ENCODE results near the gene RPS2. TPM values are rescaled to one million over a fixed set of nuclear protein-coding genes. Genes with fewer than 3 reads are reported as not detected.

Gene RPS2
- total and polyA plus RNA-seq, 2 of the 8 experiments (the other 6 are each of a cell fraction or from before 2014, with no cell fraction given), result 4,042 to 16,783 TPM

GRCh38 chr16:1982013-1982433 lies 17.4 kb upstream of the RPS2 start (continued):
- no peak for TF ChIP-seq TAF1 (IDR thresholded peaks at IDR 0.05; ENCODE audit: low read depth, low read length)

All from H1 (cell line).